Mesangial cell (primary cell): ENCODE measurements around the gene YIPF1. TPM values are rescaled to one million over a fixed set of nuclear protein-coding genes. Genes with fewer than 3 reads are reported as not detected.

Experiments
- total RNA-seq: library from RNA; depleted of rRNA; stranded (reverse); fragments of >200 nt; gene quantifications from 2 replicates; pipeline ENCODE4 v1.2.3, GENCODE V29; 2015

Gene YIPF1
- total RNA-seq = 14.5 and 29.3 TPM in 2 replicates

GRCh38 chr1:53889304-53890298 is at the start of gene YIPF1:
TSS of gene YIPF1 (minus strand) at chr1:53889797. CDS start at chr1:53888937, 860 bp downstream.

DNA sequence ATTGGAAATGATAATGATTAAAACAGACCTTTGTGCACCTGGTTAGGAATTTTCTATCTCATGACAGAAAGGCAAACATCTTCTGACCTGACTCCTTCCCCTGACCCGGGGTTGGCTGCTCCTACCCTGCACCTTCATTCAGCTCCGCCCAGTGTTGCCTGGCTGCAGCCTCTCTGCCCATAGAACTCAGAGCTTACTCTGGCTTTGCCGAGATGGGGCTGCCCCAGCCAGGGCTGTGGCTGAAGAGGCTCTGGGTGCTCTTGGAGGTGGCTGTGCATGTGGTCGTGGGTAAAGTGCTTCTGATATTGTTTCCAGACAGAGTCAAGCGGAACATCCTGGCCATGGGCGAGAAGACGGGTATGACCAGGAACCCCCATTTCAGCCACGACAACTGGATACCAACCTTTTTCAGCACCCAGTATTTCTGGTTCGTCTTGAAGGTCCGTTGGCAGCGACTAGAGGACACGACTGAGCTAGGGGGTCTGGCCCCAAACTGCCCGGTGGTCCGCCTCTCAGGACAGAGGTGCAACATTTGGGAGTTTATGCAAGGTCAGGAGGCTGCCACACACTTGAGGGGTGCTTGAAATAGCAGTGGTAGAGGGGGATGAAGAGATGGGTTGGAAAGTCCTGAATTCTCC is 4.5 kb upstream of the YIPF1 start, which contains the start of gene DIO1:
TSS of gene DIO1 (plus strand) at position 189 of the 638 bp plus-strand sequence. CDS start at position 213, 24 bp downstream.

DNA sequence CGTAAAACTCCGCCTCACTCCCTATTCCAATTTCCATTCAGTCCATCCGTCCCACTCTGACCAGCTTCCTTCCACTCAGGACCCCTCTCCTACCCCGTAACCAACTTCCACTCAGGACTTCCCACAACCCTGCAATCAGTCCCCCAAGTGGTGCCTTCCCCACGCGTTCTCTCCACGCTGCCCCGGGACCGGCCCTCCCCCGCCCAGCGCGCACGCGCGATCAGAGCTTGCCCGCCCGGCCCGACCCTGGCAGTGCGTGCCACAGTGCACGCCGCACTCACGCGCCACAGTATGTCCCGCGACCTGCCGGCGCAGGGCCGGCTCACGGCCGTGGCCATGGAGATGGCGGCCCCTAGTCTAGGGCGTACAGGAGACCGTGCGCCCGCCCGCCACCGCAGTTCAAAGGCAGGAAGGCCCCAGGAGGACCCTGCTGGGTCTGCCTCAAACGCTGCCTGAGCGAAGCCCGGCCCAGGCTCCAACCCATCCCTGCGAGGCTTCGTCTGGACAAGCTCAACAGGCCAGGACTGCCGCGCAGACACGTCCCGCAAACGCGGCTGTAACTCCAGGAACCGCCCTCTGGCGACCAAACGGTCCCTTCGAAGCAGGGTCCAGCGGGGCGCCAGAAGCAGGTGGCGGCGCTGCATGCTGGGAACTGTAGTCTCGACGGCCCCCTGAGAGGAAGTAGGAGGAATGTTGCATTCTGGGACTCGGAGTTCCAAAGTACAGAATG is 51.5 kb downstream of the YIPF1 start, which contains the start of gene NDC1:
TSS of gene NDC1 (minus strand) at position 373 of the 730 bp plus-strand sequence. CDS start at position 338, 35 bp downstream.

Other genes with a start within 250 kb of the YIPF1 start
- gene GLIS1, start 150.6 kb downstream of the YIPF1 start, total RNA-seq = 6.7 and 12.5 TPM in 2 replicates
- 11.0 and 44.2 TPM in 2 replicates for gene NDC1, start 51.5 kb downstream of the YIPF1 start, total RNA-seq
- gene DIO1, start 4.4 kb upstream of the YIPF1 start, total RNA-seq = not detected in 2 replicates
- 12.9 and 28.5 TPM in 2 replicates for gene IFT25, start 55.9 kb upstream of the YIPF1 start, total RNA-seq
- 35.9 and 40.1 TPM in 2 replicates for gene LRRC42, start 56.6 kb upstream of the YIPF1 start, total RNA-seq
- gene LDLRAD1, start 128.4 kb upstream of the YIPF1 start, total RNA-seq = not detected in 2 replicates
- 62.4 and 136 TPM in 2 replicates for gene TMEM59, start 163.4 kb upstream of the YIPF1 start, total RNA-seq
- 2.0 and 2.6 TPM in 2 replicates for gene TCEANC2, start 163.8 kb upstream of the YIPF1 start, total RNA-seq